ENCODE data around the gene RHBDL3. TPM values are rescaled to one million over a fixed set of nuclear protein-coding genes. Genes with fewer than 3 reads are reported as not detected.

RHBDL3 gene
- total RNA-seq = under 1 TPM; 0.33 to 0.40 TPM

GRCh38 chr17:32265192-32265923 lies at the start of gene RHBDL3:
TSS of gene RHBDL3 (plus strand) at chr17:32265832. CDS start at chr17:32266190, 358 bp downstream.
- peaks cover 46 to 57% of the 10 kb centered on the region in 2 donors for H3K27me3 Mint-ChIP-seq
- ATAC-seq = peak; percentile 69 to 78
- H3K9me3 Mint-ChIP-seq = no peaks in the 10 kb centered on the region
- H3K27ac Mint-ChIP-seq = no peak within 1 kb of the TSS
- H3K4me3 Mint-ChIP-seq = peak within 1 kb of the TSS; percentile 79
- no peaks in the 10 kb centered on the region for H3K36me3 Mint-ChIP-seq
- peaks cover 13 to 18% of the 10 kb centered on the region in 2 donors for H3K4me1 Mint-ChIP-seq (ENCODE audit: low read depth in 2 of 2)
- DNase-seq (ENCODE audit: low spot score) = peak; percentile 63

- no peaks in the 10 kb centered on the region for H3K9me3 Mint-ChIP-seq
- no peak for DNase-seq (ENCODE audit: low spot score)
- H3K27me3 Mint-ChIP-seq = no peaks in the 10 kb centered on the region
- no peak overlapping the region for H3K4me3 Mint-ChIP-seq
- no peak overlapping the region for H3K27ac Mint-ChIP-seq
- no peaks in the 10 kb centered on the region for H3K36me3 Mint-ChIP-seq
- peaks cover 5 to 7% of the 10 kb centered on the region in 2 donors for H3K4me1 Mint-ChIP-seq (ENCODE audit: low read depth in 2 of 2)
- ATAC-seq = no peak
Observed at GRCh38 chr17:32222621-32223020, 43.0 kb upstream of the RHBDL3 start.

GRCh38 chr17:32223703-32224102 lies 41.9 kb upstream of the RHBDL3 start:
- Mint-ChIP-seq H3K9me3 (no peaks in the 10 kb centered on the region), H3K4me1 (ENCODE audit: low read depth in 2 of 2) (peaks cover 5 to 7% of the 10 kb centered on the region in 2 donors), H3K27me3 (no peaks in the 10 kb centered on the region), H3K36me3 (no peaks in the 10 kb centered on the region), H3K27ac (peak overlapping the region; percentile 28 to 31), H3K4me3 (peak overlapping the region; percentile 34)
- peak; percentile 57 to 79 for ATAC-seq
- DNase-seq (ENCODE audit: low spot score) = no peak

- no peak overlapping the region for H3K4me3 Mint-ChIP-seq
- no peaks in the 10 kb centered on the region for H3K9me3 Mint-ChIP-seq
- ATAC-seq (no peak), DNase-seq (ENCODE audit: low spot score) (no peak)
- peaks cover 5 to 7% of the 10 kb centered on the region in 2 donors for H3K4me1 Mint-ChIP-seq (ENCODE audit: low read depth in 2 of 2)
- no peaks in the 10 kb centered on the region for H3K36me3 Mint-ChIP-seq
- H3K27ac Mint-ChIP-seq = no peak overlapping the region
- H3K27me3 Mint-ChIP-seq = no peaks in the 10 kb centered on the region
Observed at GRCh38 chr17:32226886-32227285, 38.7 kb upstream of the RHBDL3 start.

GRCh38 chr17:32227910-32228309 lies 37.7 kb upstream of the RHBDL3 start:
- H3K36me3 Mint-ChIP-seq = no peaks in the 10 kb centered on the region
- no peak overlapping the region for H3K4me3 Mint-ChIP-seq
- DNase-seq (ENCODE audit: low spot score) = no peak
- H3K4me1 Mint-ChIP-seq (ENCODE audit: low read depth in 2 of 2) = peaks cover 13 to 15% of the 10 kb centered on the region in 2 donors
- no peaks in the 10 kb centered on the region for H3K27me3 Mint-ChIP-seq
- no peak for ATAC-seq
- H3K9me3 Mint-ChIP-seq = no peaks in the 10 kb centered on the region
- no peak overlapping the region for H3K27ac Mint-ChIP-seq

GRCh38 chr17:32235588-32235987 lies 30.0 kb upstream of the RHBDL3 start:
- H3K36me3 Mint-ChIP-seq = no peaks in the 10 kb centered on the region
- no peak for DNase-seq (ENCODE audit: low spot score)
- no peak overlapping the region for H3K27ac Mint-ChIP-seq
- H3K4me3 Mint-ChIP-seq = no peak overlapping the region
- peaks cover 13 to 14% of the 10 kb centered on the region in 2 donors for H3K4me1 Mint-ChIP-seq (ENCODE audit: low read depth in 2 of 2)
- no peak for ATAC-seq
- H3K9me3 Mint-ChIP-seq = no peaks in the 10 kb centered on the region
- no peaks in the 10 kb centered on the region for H3K27me3 Mint-ChIP-seq

- Mint-ChIP-seq H3K27me3 (no peaks in the 10 kb centered on the region), H3K27ac (no peak overlapping the region), H3K9me3 (no peaks in the 10 kb centered on the region), H3K4me1 (ENCODE audit: low read depth in 2 of 2) (no peaks in the 10 kb centered on the region), H3K4me3 (no peak overlapping the region), H3K36me3 (no peaks in the 10 kb centered on the region)
- no peak for ATAC-seq
- DNase-seq (ENCODE audit: low spot score) = no peak
Observed at GRCh38 chr17:32239456-32239855, 26.2 kb upstream of the RHBDL3 start.

- ATAC-seq = no peak
- H3K4me1 Mint-ChIP-seq (ENCODE audit: low read depth in 2 of 2) = no peaks in the 10 kb centered on the region
- H3K27me3 Mint-ChIP-seq = no peaks in the 10 kb centered on the region
- no peaks in the 10 kb centered on the region for H3K9me3 Mint-ChIP-seq
- H3K27ac Mint-ChIP-seq = no peak overlapping the region
- no peak for DNase-seq (ENCODE audit: low spot score)
- no peak overlapping the region for H3K4me3 Mint-ChIP-seq
- H3K36me3 Mint-ChIP-seq = no peaks in the 10 kb centered on the region
Observed at GRCh38 chr17:32240750-32241149, 24.9 kb upstream of the RHBDL3 start.

GRCh38 chr17:32241640-32242039 lies 24.0 kb upstream of the RHBDL3 start:
- Mint-ChIP-seq H3K27ac (no peak overlapping the region), H3K36me3 (no peaks in the 10 kb centered on the region)

GRCh38 chr17:32249475-32249874 lies 16.2 kb upstream of the RHBDL3 start:
- Mint-ChIP-seq H3K9me3 (no peaks in the 10 kb centered on the region), H3K4me1 (ENCODE audit: low read depth in 2 of 2) (no peaks in the 10 kb centered on the region), H3K27me3 (peaks cover 0 to 3% of the 10 kb centered on the region in 2 donors), H3K4me3 (no peak overlapping the region), H3K36me3 (no peaks in the 10 kb centered on the region), H3K27ac (no peak overlapping the region)
- ATAC-seq (no peak), DNase-seq (ENCODE audit: low spot score) (no peak)

More at GRCh38 chr17:32241640-32242039, 24.0 kb upstream of the RHBDL3 start:
- Mint-ChIP-seq H3K4me1 (ENCODE audit: low read depth in 2 of 2) (no peaks in the 10 kb centered on the region), H3K27me3 (no peaks in the 10 kb centered on the region), H3K4me3 (no peak overlapping the region), H3K9me3 (no peaks in the 10 kb centered on the region)
- DNase-seq (ENCODE audit: low spot score) (no peak), ATAC-seq (no peak)

- Mint-ChIP-seq H3K36me3 (no peaks in the 10 kb centered on the region), H3K27ac (no peak overlapping the region), H3K4me1 (ENCODE audit: low read depth in 2 of 2) (no peaks in the 10 kb centered on the region), H3K4me3 (no peak overlapping the region), H3K27me3 (peaks cover 0 to 3% of the 10 kb centered on the region in 2 donors), H3K9me3 (no peaks in the 10 kb centered on the region)
- ATAC-seq = peak; percentile 89 to 93
- DNase-seq (ENCODE audit: low spot score) = no peak
Observed at GRCh38 chr17:32253117-32253611, 12.5 kb upstream of the RHBDL3 start.

GRCh38 chr17:32256012-32256700 lies 9.5 kb upstream of the RHBDL3 start:
- peaks cover 9 to 13% of the 10 kb centered on the region in 2 donors for H3K27me3 Mint-ChIP-seq

GRCh38 chr17:32256701-32257019 lies 9.0 kb upstream of the RHBDL3 start:
- Mint-ChIP-seq H3K4me1 (ENCODE audit: low read depth in 2 of 2) (no peaks in the 10 kb centered on the region), H3K27ac (no peak overlapping the region), H3K36me3 (no peaks in the 10 kb centered on the region), H3K27me3 (peaks cover 9 to 14% of the 10 kb centered on the region in 2 donors), H3K9me3 (no peaks in the 10 kb centered on the region), H3K4me3 (no peak overlapping the region)
- ATAC-seq = no peak
- DNase-seq (ENCODE audit: low spot score) = no peak

More at GRCh38 chr17:32256012-32256700, 9.5 kb upstream of the RHBDL3 start:
- Mint-ChIP-seq H3K27ac (no peak overlapping the region), H3K4me1 (ENCODE audit: low read depth in 2 of 2) (no peaks in the 10 kb centered on the region), H3K4me3 (no peak overlapping the region), H3K9me3 (no peaks in the 10 kb centered on the region), H3K36me3 (no peaks in the 10 kb centered on the region)
- ATAC-seq (no peak), DNase-seq (ENCODE audit: low spot score) (no peak)

- peaks cover 16 to 19% of the 10 kb centered on the region in 2 donors for H3K27me3 Mint-ChIP-seq
- ATAC-seq (no peak), DNase-seq (ENCODE audit: low spot score) (no peak)
- no peak overlapping the region for H3K27ac Mint-ChIP-seq
- H3K36me3 Mint-ChIP-seq = no peaks in the 10 kb centered on the region
- no peaks in the 10 kb centered on the region for H3K9me3 Mint-ChIP-seq
- H3K4me1 Mint-ChIP-seq (ENCODE audit: low read depth in 2 of 2) = no peaks in the 10 kb centered on the region
- no peak overlapping the region for H3K4me3 Mint-ChIP-seq
Observed at GRCh38 chr17:32258383-32259140, 7.1 kb upstream of the RHBDL3 start.
